Liver (tissue), 9 donors: ENCODE data around the gene ATXN1. TPM values are rescaled to one million over a fixed set of nuclear protein-coding genes. Genes with fewer than 3 reads are reported as not detected.

Source experiments
- DNase-seq: peaks from one replicate; pipeline ENCODE4 v3.0.0-alpha.2; 2017; ENCODE audit warnings: low spot score
- H3K27ac ChIP-seq, 2 donors: one replicate each; pipeline ENCODE4 v1.7.0; 2013; ENCODE audit warnings: inconsistent platforms in 2 of 2, low read length in 2 of 2, control low read depth in 1 of 2, low read depth in 1 of 2, mild to moderate bottlenecking in 1 of 2
- H3K27me3 ChIP-seq, 4 donors: one replicate each; pipeline versions ENCODE4 v1.6.1 to v1.7.0; 2013; ENCODE audit warnings: low read length in 3 of 4, inconsistent platforms in 1 of 4, mild to moderate bottlenecking in 1 of 4, moderate library complexity in 1 of 4; ENCODE audit not compliant: control insufficient read depth in 4 of 4, insufficient read depth in 4 of 4
- H3K36me3 ChIP-seq, 4 donors: one replicate each; pipeline versions ENCODE4 v1.6.1 to v1.7.0; 2013; ENCODE audit warnings: low read length in 3 of 4, mild to moderate bottlenecking in 3 of 4, low read depth in 1 of 4, moderate library complexity in 1 of 4; ENCODE audit not compliant: control insufficient read depth in 4 of 4, insufficient read depth in 3 of 4
- H3K4me1 ChIP-seq, 4 donors: one replicate each; pipeline versions ENCODE4 v1.6.1 to v1.7.0; 2013; ENCODE audit warnings: low read length in 3 of 4, mild to moderate bottlenecking in 3 of 4, moderate library complexity in 1 of 4; ENCODE audit not compliant: control insufficient read depth in 4 of 4, insufficient read depth in 4 of 4
- H3K4me3 ChIP-seq, 3 donors: one replicate each; pipeline versions ENCODE4 v1.6.1 to v1.7.0; 2013; ENCODE audit warnings: low read length in 3 of 3, control low read depth in 1 of 3, low read depth in 1 of 3, mild to moderate bottlenecking in 1 of 3
- H3K9ac ChIP-seq, 2 donors: one replicate each; pipeline ENCODE4 v1.7.0; 2013; ENCODE audit warnings: low read length in 2 of 2, mild to moderate bottlenecking in 2 of 2, moderate library complexity in 2 of 2, control low read depth in 1 of 2, low read depth in 1 of 2
- H3K9me3 ChIP-seq, 4 donors: one replicate each; pipeline versions ENCODE4 v1.6.1 to v1.7.0; 2013; ENCODE audit warnings: low read length in 3 of 4; ENCODE audit not compliant: control insufficient read depth in 4 of 4
- CTCF ChIP-seq: fragments of 150-350 bp; IDR thresholded peaks from 2 replicates; pipeline ENCODE4 v1.5.1; 2017; ENCODE audit warnings: improper control_type of control experiment, low read depth, low read length; ENCODE audit not compliant: missing input control
- EGR1 ChIP-seq, 2 donors: IDR thresholded peaks; 2 replicates each; pipeline ENCODE4 v1.6.1; 2016 to 2018; ENCODE audit warnings: antibody characterized with exemption in 2 of 2, low read depth in 2 of 2
- FOXA1 ChIP-seq: IDR thresholded peaks from 2 replicates; pipeline ENCODE4 v1.6.1; 2016; ENCODE audit warnings: antibody characterized with exemption
- FOXA2 ChIP-seq: IDR thresholded peaks from 2 replicates; pipeline ENCODE4 v1.6.1; 2016; ENCODE audit warnings: antibody characterized with exemption
- GABPA ChIP-seq, 2 donors: IDR thresholded peaks in 1 of 2; conservative IDR thresholded peaks in 1 of 2; 2 replicates each; pipeline ENCODE4 v1.6.1; 2016; ENCODE audit warnings: antibody characterized with exemption in 2 of 2, mild to moderate bottlenecking in 1 of 2, moderate library complexity in 1 of 2
- HNF4A ChIP-seq, 2 donors: conservative IDR thresholded peaks; 2 replicates each; pipeline ENCODE4 v1.6.1; 2016; ENCODE audit warnings: antibody characterized with exemption in 2 of 2, mild to moderate bottlenecking in 2 of 2
- HNF4G ChIP-seq: IDR thresholded peaks from 2 replicates; pipeline ENCODE4 v1.6.1; 2016; ENCODE audit warnings: antibody characterized with exemption
- JUND ChIP-seq, 2 donors: IDR thresholded peaks; 2 replicates each; pipeline ENCODE4 v1.6.1; 2016; ENCODE audit warnings: antibody characterized with exemption in 2 of 2
- MAX ChIP-seq: IDR thresholded peaks from 2 replicates; pipeline ENCODE4 v1.6.1; 2016; ENCODE audit warnings: antibody characterized with exemption
- NR2F2 ChIP-seq: IDR thresholded peaks from 2 replicates; pipeline ENCODE4 v1.6.1; 2016; ENCODE audit warnings: antibody characterized with exemption
- RAD21 ChIP-seq, 2 donors: IDR thresholded peaks; 2 replicates each; pipeline ENCODE4 v1.6.1; 2016; ENCODE audit warnings: antibody characterized with exemption in 2 of 2, mild to moderate bottlenecking in 2 of 2
- RXRA ChIP-seq, 2 donors: IDR thresholded peaks; 2 replicates each; pipeline ENCODE4 v1.6.1; 2017 to 2018; ENCODE audit warnings: antibody characterized with exemption in 2 of 2, mild to moderate bottlenecking in 1 of 2
- SP1 ChIP-seq: IDR thresholded peaks from 2 replicates; pipeline ENCODE4 v1.6.1; 2018; ENCODE audit warnings: antibody characterized with exemption, mild to moderate bottlenecking
- TAF1 ChIP-seq: conservative IDR thresholded peaks from 2 replicates; pipeline ENCODE4 v1.6.1; 2016; ENCODE audit warnings: antibody characterized with exemption, mild to moderate bottlenecking
- YY1 ChIP-seq: IDR thresholded peaks from 2 replicates; pipeline ENCODE4 v1.6.1; 2016; ENCODE audit warnings: antibody characterized with exemption, mild to moderate bottlenecking
- WGBS: extraction: QIAGEN DNeasy Blood & Tissue Kit; methylation state at CpG from one replicate; pipeline ENCODE4 v1.1.7; 2013; 5-methylcytosine and 5-hydroxymethylcytosine counted together
- polyA plus RNA-seq, 2 donors: library from polyadenylated mRNA; stranded (reverse) in 1 of 2; unstranded in 1 of 2; fragments of 200-250 nt in 1 of 2; fragments of >200 nt in 1 of 2; fragmentation: Nextera tagmentation in 1 of 2; extraction: Ambion mirVana in 1 of 2; gene quantifications; one replicate each; pipeline versions ENCODE4 v1.2.1 to v1.2.3, GENCODE V29; 2013 to 2015
- total RNA-seq, 2 donors: library from RNA; depleted of rRNA; stranded (reverse); fragments of >200 nt; gene quantifications; one replicate each; pipeline ENCODE4 v1.2.3, GENCODE V29; 2014
- TF ChIP-seq, protein P1 (sequence below): IDR thresholded peaks from 2 replicates; pipeline ENCODE4 v1.6.1; 2016; ENCODE audit warnings: antibody characterized with exemption
- TF ChIP-seq, protein P2 (sequence below): IDR thresholded peaks from 2 replicates; pipeline ENCODE4 v1.6.1; 2016; ENCODE audit warnings: antibody characterized with exemption, mild to moderate bottlenecking
- TF ChIP-seq, protein P3 (sequence below): IDR thresholded peaks from 2 replicates; pipeline ENCODE4 v1.6.1; 2016; ENCODE audit warnings: antibody characterized with exemption
- donor health status: healthy.
- donor health status: healthy.
- donor health status: healthy.
- donor health status: healthy.
- donor health status: healthy.

The ATXN1 gene
- total and polyA plus RNA-seq, 4 donors = 4.3 to 29.7 (median 8.2) TPM

GRCh38 chr6:16764188-16764950 lies 3.1 kb upstream of the ATXN1 start:
- TF ChIP-seq CTCF = peak; percentile 19
- TF ChIP-seq FOXA1 = no peak
- no peak for TF ChIP-seq TAF1
- TF ChIP-seq RAD21 (IDR thresholded peaks at IDR 0.05) = peak; percentile 80 to 81
- TF ChIP-seq YY1 = no peak
- TF ChIP-seq SP1 = no peak
- Histone ChIP-seq H3K27ac (peak overlapping the region in 1 of 2 donors; percentile 94), H3K9ac (peak overlapping the region in 1 of 2 donors; percentile 98), H3K36me3 (peaks cover 0 to 5% (median 0%) of the 10 kb centered on the region in 4 donors), H3K9me3 (no peaks in the 10 kb centered on the region), H3K4me3 (no peak overlapping the region), H3K4me1 (peaks cover 4 to 23% (median 10%) of the 10 kb centered on the region in 4 donors), H3K27me3 (no peaks in the 10 kb centered on the region)
- 39% methylated on average over 3 of the region's 3 CpGs for WGBS
- DNase-seq = no peak

DNA sequence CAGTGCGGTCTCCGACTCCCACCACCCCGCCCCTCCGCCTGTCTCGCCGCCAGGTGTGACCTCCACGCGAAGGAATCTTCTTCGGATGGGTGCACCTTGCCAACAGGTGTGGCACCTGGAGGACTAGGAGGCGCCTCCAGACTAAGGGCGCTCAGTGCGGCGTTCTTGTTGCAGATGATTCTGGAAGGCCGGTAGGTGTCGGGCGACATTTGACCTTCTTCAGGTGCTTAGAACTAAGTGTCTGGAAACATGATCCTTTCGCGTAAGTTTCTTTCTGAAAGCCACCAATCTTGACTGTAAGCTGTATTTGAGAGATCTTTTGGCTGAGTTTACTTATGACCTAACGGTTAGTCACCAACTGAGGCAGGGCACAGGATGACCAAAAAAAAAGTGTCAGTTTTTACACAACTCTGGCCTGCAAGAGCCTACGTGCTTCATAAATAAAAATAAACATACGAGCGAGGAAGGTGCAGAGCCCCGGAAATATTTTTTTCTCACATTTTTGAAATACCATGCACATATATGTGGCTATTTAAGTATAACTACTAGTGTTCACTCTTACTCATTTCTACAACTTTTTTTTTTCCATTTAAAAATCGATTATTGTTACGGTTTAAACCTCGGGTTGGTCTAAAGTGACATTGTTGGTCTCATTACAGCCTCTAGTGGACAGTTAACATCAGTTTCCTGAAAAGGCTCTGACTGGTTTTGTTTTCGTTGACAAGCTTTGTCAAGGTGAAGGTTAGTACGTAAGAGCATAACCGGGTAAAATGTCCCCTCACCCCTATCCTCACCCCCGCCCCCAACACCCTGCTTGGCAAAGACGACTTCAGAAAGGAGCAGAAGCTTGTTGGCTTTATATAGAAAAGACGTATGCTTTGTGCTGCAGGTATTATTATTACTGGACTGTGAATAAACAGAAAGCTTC lies 1.6 kb upstream of the ATXN1 start:
- Histone ChIP-seq H3K27me3 (no peaks in the 10 kb centered on the region), H3K9me3 (no peaks in the 10 kb centered on the region), H3K27ac (peak overlapping the region; percentile 91 to 94), H3K4me1 (peaks cover 0 to 31% (median 18%) of the 10 kb centered on the region in 4 donors), H3K9ac (peak overlapping the region; percentile 71 to 98), H3K4me3 (peak overlapping the region; percentile 58 to 98 (median 83)), H3K36me3 (peaks cover 0 to 5% (median 0%) of the 10 kb centered on the region in 4 donors)
- peak; percentile 40 for DNase-seq
- WGBS = under 1% methylated on average over 32 of the region's 32 CpGs
- peak in 1 of 2 donors; percentile 34 for TF ChIP-seq HNF4A (conservative IDR thresholded peaks at IDR 0.05)
- TF ChIP-seq, protein P1, sequence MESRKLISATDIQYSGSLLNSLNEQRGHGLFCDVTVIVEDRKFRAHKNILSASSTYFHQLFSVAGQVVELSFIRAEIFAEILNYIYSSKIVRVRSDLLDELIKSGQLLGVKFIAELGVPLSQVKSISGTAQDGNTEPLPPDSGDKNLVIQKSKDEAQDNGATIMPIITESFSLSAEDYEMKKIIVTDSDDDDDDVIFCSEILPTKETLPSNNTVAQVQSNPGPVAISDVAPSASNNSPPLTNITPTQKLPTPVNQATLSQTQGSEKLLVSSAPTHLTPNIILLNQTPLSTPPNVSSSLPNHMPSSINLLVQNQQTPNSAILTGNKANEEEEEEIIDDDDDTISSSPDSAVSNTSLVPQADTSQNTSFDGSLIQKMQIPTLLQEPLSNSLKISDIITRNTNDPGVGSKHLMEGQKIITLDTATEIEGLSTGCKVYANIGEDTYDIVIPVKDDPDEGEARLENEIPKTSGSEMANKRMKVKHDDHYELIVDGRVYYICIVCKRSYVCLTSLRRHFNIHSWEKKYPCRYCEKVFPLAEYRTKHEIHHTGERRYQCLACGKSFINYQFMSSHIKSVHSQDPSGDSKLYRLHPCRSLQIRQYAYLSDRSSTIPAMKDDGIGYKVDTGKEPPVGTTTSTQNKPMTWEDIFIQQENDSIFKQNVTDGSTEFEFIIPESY = no peak
- TF ChIP-seq CTCF = peak; percentile 77
- TF ChIP-seq FOXA1 = no peak
- no peak for TF ChIP-seq SP1
- no peak for TF ChIP-seq JUND (IDR thresholded peaks at IDR 0.05)
- TF ChIP-seq EGR1 (IDR thresholded peaks at IDR 0.05; ENCODE audit: low read depth in 2 of 2) = no peak
- TF ChIP-seq FOXA2 = no peak
- TF ChIP-seq GABPA (IDR thresholded peaks at IDR 0.05 in 1 of 2, conservative IDR thresholded peaks at IDR 0.05 in 1 of 2) = no peak
- TF ChIP-seq, protein P2, sequence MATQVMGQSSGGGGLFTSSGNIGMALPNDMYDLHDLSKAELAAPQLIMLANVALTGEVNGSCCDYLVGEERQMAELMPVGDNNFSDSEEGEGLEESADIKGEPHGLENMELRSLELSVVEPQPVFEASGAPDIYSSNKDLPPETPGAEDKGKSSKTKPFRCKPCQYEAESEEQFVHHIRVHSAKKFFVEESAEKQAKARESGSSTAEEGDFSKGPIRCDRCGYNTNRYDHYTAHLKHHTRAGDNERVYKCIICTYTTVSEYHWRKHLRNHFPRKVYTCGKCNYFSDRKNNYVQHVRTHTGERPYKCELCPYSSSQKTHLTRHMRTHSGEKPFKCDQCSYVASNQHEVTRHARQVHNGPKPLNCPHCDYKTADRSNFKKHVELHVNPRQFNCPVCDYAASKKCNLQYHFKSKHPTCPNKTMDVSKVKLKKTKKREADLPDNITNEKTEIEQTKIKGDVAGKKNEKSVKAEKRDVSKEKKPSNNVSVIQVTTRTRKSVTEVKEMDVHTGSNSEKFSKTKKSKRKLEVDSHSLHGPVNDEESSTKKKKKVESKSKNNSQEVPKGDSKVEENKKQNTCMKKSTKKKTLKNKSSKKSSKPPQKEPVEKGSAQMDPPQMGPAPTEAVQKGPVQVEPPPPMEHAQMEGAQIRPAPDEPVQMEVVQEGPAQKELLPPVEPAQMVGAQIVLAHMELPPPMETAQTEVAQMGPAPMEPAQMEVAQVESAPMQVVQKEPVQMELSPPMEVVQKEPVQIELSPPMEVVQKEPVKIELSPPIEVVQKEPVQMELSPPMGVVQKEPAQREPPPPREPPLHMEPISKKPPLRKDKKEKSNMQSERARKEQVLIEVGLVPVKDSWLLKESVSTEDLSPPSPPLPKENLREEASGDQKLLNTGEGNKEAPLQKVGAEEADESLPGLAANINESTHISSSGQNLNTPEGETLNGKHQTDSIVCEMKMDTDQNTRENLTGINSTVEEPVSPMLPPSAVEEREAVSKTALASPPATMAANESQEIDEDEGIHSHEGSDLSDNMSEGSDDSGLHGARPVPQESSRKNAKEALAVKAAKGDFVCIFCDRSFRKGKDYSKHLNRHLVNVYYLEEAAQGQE = peak; percentile 6
- TF ChIP-seq NR2F2 = no peak
- TF ChIP-seq, protein P3, sequence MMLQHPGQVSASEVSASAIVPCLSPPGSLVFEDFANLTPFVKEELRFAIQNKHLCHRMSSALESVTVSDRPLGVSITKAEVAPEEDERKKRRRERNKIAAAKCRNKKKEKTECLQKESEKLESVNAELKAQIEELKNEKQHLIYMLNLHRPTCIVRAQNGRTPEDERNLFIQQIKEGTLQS = no peak
- no peak for TF ChIP-seq HNF4G
- TF ChIP-seq TAF1 = no peak
- TF ChIP-seq MAX = no peak
- peak; percentile 22 for TF ChIP-seq YY1
- peak; percentile 84 for TF ChIP-seq RAD21 (IDR thresholded peaks at IDR 0.05)
- peak; percentile 25 to 52 for TF ChIP-seq RXRA (IDR thresholded peaks at IDR 0.05)
